ENCODE data around the gene VIL1. TPM values are rescaled to one million over a fixed set of nuclear protein-coding genes. Genes with fewer than 3 reads are reported as not detected.

Gene VIL1
- total and polyA plus RNA-seq, 2 of the 13 experiments (the other 11 are each of a cell fraction or from before 2014, with no cell fraction given): 287 to 301 TPM

- FAIRE-seq: no peak
- POLR2A ChIA-PET: no interaction called here
- H3K36me3 ChIP-seq (replicated peaks in 1 of 2; ENCODE audit: control insufficient read depth in 1 of 2, insufficient read depth in 2 of 2, low read length in 2 of 2): peaks cover 9 to 63% of the 10 kb centered on the region in 2 experiments
Measured at GRCh38 chr2:218474527-218474926, 55.6 kb downstream of the VIL1 start.

GRCh38 chr2:218476676-218477075, 57.8 kb downstream of the VIL1 start:
- no peaks in the 10 kb centered on the region for H4K20me1 ChIP-seq (ENCODE audit: insufficient read depth, low read length)
- no peak overlapping the region for H3K4me3 ChIP-seq (replicated peaks in 1 of 3; ENCODE audit: insufficient read depth in 1 of 3, low read depth in 2 of 3, low read length in 3 of 3)
- no peaks in the 10 kb centered on the region for H3K79me2 ChIP-seq (ENCODE audit: insufficient read depth, low read length)
- H2AFZ ChIP-seq (ENCODE audit: low read length): no peak overlapping the region
- TF ChIP-seq NFE2L1 (CRISPR knock-in tag; IDR thresholded peaks at IDR 0.05; ENCODE audit: borderline replicate concordance): no peak
- TF ChIP-seq ZHX2 (IDR thresholded peaks at IDR 0.05; ENCODE audit: low read depth): no peak
- TF ChIP-seq ZHX2 (CRISPR knock-in tag; IDR thresholded peaks at IDR 0.05; ENCODE audit: borderline replicate concordance): no peak
- TF ChIP-seq MAX (IDR thresholded peaks at IDR 0.05): no peak
- TF ChIP-seq MTA3 (CRISPR knock-in tag; IDR thresholded peaks at IDR 0.05): no peak
- H3K36me3 ChIP-seq (replicated peaks in 1 of 2; ENCODE audit: control insufficient read depth in 1 of 2, insufficient read depth in 2 of 2, low read length in 2 of 2): peaks cover 20 to 61% of the 10 kb centered on the region in 2 experiments
- H3K9ac ChIP-seq (ENCODE audit: insufficient read depth, low read depth, low read length): no peak overlapping the region
- H3K9me3 ChIP-seq (ENCODE audit: low read length): no peaks in the 10 kb centered on the region
- no peak overlapping the region for H3K4me2 ChIP-seq (ENCODE audit: low read depth, low read length)
- ATAC-seq (no peak), FAIRE-seq (no peak), DNase-seq (ENCODE audit: low spot score) (no peak)
- 91% methylated on average over 3 of the region's 3 CpGs for WGBS (ENCODE audit: low lambda C conversion rate)
- ChIA-PET CTCF (ENCODE audit: low intra/inter-chr PET ratio, low total read pairs) (no interaction called here), POLR2A (no interaction called here)
- no peaks in the 10 kb centered on the region for H3K27me3 ChIP-seq (ENCODE audit: control insufficient read depth in 1 of 2, insufficient read depth in 2 of 2, low read length in 2 of 2)
- in situ Hi-C loops (cut with HindIII; ENCODE audit: extremely low pct_ligation_motif_present, low pct_unique_long_range_greater_than_20kb): no loop called here
- BruUV-seq (replicated peaks): no TSS peak
- no peaks in the 10 kb centered on the region for H3K4me1 ChIP-seq (ENCODE audit: insufficient read depth, low read length)
- intact Hi-C loops (cut with micrococcal nuclease; ENCODE audit: unreplicated experiment): no loop called here
- no peak overlapping the region for H3K27ac ChIP-seq (ENCODE audit: extremely low read length, insufficient read depth, low read length)

More at GRCh38 chr2:218474527-218474926, 55.6 kb downstream of the VIL1 start:
- intact Hi-C loops (cut with micrococcal nuclease; ENCODE audit: unreplicated experiment): no loop called here
- Histone ChIP-seq H3K27me3 (ENCODE audit: control insufficient read depth in 1 of 2, insufficient read depth in 2 of 2, low read length in 2 of 2) (no peaks in the 10 kb centered on the region), H3K4me1 (ENCODE audit: insufficient read depth, low read length) (0 out of 2 replicates have a peak, but pooled peaks cover 5% of the 10 kb centered on the region), H3K9ac (ENCODE audit: insufficient read depth, low read depth, low read length) (no peak overlapping the region), H3K27ac (ENCODE audit: extremely low read length, insufficient read depth, low read length) (no peak overlapping the region), H2AFZ (ENCODE audit: low read length) (no peak overlapping the region), H4K20me1 (ENCODE audit: insufficient read depth, low read length) (no peaks in the 10 kb centered on the region), H3K4me3 (replicated peaks in 1 of 3; ENCODE audit: insufficient read depth in 1 of 3, low read depth in 2 of 3, low read length in 3 of 3) (no peak overlapping the region), H3K9me3 (ENCODE audit: low read length) (no peaks in the 10 kb centered on the region), H3K4me2 (ENCODE audit: low read depth, low read length) (no peak overlapping the region), H3K79me2 (ENCODE audit: insufficient read depth, low read length) (no peaks in the 10 kb centered on the region)
- no peak for DNase-seq (ENCODE audit: low spot score)
- ATAC-seq: no peak
- CTCF ChIA-PET (ENCODE audit: low intra/inter-chr PET ratio, low total read pairs): no interaction called here
- 94% methylated on average over 3 of the region's 3 CpGs for WGBS (ENCODE audit: low lambda C conversion rate)
- no TSS peak for BruUV-seq (replicated peaks)
- in situ Hi-C loops (cut with HindIII; ENCODE audit: extremely low pct_ligation_motif_present, low pct_unique_long_range_greater_than_20kb): no loop called here
- TF ChIP-seq HHEX (CRISPR knock-in tag; IDR thresholded peaks at IDR 0.05): no peak
- TF ChIP-seq BATF2 (CRISPR knock-in tag; IDR thresholded peaks at IDR 0.05): no peak
- TF ChIP-seq ATF7-NPFF (CRISPR knock-in tag; IDR thresholded peaks at IDR 0.05; ENCODE audit: low read depth): no peak
- no peak for TF ChIP-seq NFE2L2 (IDR thresholded peaks at IDR 0.05; ENCODE audit: low read length)
- no peak for TF ChIP-seq NKX3-1 (CRISPR knock-in tag; IDR thresholded peaks at IDR 0.05)

All from HepG2 (cell line).